Activated naive CD8-positive, alpha-beta T cell treated with anti-CD3 and anti-CD28 coated beads, Interleukin-2, amount 10 ng/mL, durations not matched to agents 7 days and 5 days (primary cell): Measurements from ENCODE around the gene BRI3. TPM values are rescaled to one million over a fixed set of nuclear protein-coding genes. Genes with fewer than 3 reads are reported as not detected.

Experiments
- ATAC-seq: fragments of 150-1000 bp; cut with Tn5 transposase; one replicate; pipeline ENCODE4 v1.10.0; 2021; ENCODE audit warnings: low read depth, moderate library complexity
- POLR2A ChIA-PET: fragments of 350-600 bp; sonication (Branson Sonifier 250); formaldehyde crosslinking; loops from one replicate; lab custom pipeline; 2021; ENCODE audit warnings: antibody characterized with exemption; lab: Charles Lee
- DNase-seq: peaks from one replicate; pipeline ENCODE4 v3.0.0; 2021
- H3K27ac Mint-ChIP-seq: one replicate; pipeline ENCODE4 v1.8.0; 2022; ENCODE audit warnings: mild to moderate bottlenecking, mixed read lengths
- H3K27me3 Mint-ChIP-seq: one replicate; pipeline ENCODE4 v1.8.0; 2022; ENCODE audit warnings: mild to moderate bottlenecking, moderate library complexity, mixed read lengths
- H3K36me3 Mint-ChIP-seq: one replicate; pipeline ENCODE4 v1.8.0; 2021; ENCODE audit warnings: mild to moderate bottlenecking, mixed read lengths
- H3K4me1 Mint-ChIP-seq: one replicate; pipeline ENCODE4 v1.8.0; 2021; ENCODE audit warnings: mixed read lengths
- H3K4me3 Mint-ChIP-seq: one replicate; pipeline ENCODE4 v1.8.0; 2022; ENCODE audit warnings: mild to moderate bottlenecking, moderate library complexity, mixed read lengths
- H3K9me3 Mint-ChIP-seq: one replicate; pipeline ENCODE4 v1.8.0; 2021; ENCODE audit warnings: mixed read lengths
- total RNA-seq, 2 experiments: library from RNA; stranded (reverse); gene quantifications; one replicate each; pipeline ENCODE4 v1.2.3, GENCODE V29; 2021

The BRI3 gene
- total RNA-seq, 2 experiments from 2014 or later: 53.6 to 55.3 TPM

DNA sequence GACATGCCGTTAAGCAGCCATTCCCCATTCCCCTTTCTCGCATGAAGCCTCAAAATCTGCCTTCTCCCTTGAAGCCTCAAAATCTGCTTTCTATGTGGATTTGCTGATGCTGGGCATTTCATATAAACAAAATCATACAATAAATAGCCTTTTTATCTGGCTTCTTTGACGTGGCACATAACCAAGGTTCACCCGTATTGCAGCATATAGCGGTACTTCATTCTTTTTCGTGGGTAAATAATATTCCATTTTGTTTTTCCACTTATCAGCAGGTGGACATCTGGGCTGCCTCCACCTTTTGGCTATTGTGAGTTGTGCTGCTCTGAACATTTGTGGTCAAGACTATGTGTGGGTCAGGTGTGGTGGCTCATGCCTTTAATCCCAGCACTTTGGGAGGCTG, 57.0 kb downstream of the BRI3 start:
- peaks cover 5% of the 10 kb centered on the region for H3K9me3 Mint-ChIP-seq
- DNase-seq (no peak), ATAC-seq (no peak)
- H3K36me3 Mint-ChIP-seq: no peaks in the 10 kb centered on the region
- no peaks in the 10 kb centered on the region for H3K27me3 Mint-ChIP-seq
- no peak overlapping the region for H3K4me3 Mint-ChIP-seq
- H3K4me1 Mint-ChIP-seq: no peaks in the 10 kb centered on the region
- POLR2A ChIA-PET: no interaction called here
- no peak overlapping the region for H3K27ac Mint-ChIP-seq

DNA sequence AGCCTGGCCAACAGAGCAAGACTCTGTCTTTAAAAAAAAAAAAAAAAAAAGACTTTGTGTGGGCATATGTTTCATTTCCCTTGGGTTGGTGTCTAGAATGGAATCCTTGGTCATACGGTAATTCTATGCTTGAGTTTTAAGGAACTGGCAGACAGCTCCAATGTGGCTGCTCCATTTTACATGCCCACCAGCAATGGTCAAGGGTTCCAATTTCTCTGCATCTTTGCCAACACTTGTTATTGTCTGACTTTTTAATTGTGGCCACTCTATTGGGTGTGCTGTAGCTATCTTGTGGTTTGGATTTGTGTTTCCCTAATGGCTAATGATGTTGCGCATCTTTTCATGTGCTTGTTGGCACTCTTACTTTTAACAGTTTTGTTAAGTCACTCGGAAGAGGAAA, 57.6 kb downstream of the BRI3 start:
- Mint-ChIP-seq H3K9me3 (peaks cover 5% of the 10 kb centered on the region), H3K36me3 (no peaks in the 10 kb centered on the region), H3K4me1 (no peaks in the 10 kb centered on the region), H3K27me3 (no peaks in the 10 kb centered on the region), H3K4me3 (no peak overlapping the region), H3K27ac (no peak overlapping the region)
- POLR2A ChIA-PET: no interaction called here
- DNase-seq (no peak), ATAC-seq (no peak)

- POLR2A ChIA-PET: no interaction called here
- no peaks in the 10 kb centered on the region for H3K4me1 Mint-ChIP-seq
- H3K9me3 Mint-ChIP-seq: peaks cover 5% of the 10 kb centered on the region
- H3K36me3 Mint-ChIP-seq: no peaks in the 10 kb centered on the region
- H3K27me3 Mint-ChIP-seq: no peaks in the 10 kb centered on the region
- no peak for DNase-seq
- no peak for ATAC-seq
- no peak overlapping the region for H3K4me3 Mint-ChIP-seq
- H3K27ac Mint-ChIP-seq: no peak overlapping the region
Measured at GRCh38 chr7:98341106-98341505, 59.6 kb downstream of the BRI3 start.

Other genes with a start within 250 kb of the BRI3 start
- 10 to 100 TPM; 13.1 to 13.5 TPM for gene LMTK2, start 174.8 kb upstream of the BRI3 start, total RNA-seq
- gene BHLHA15, start 70.2 kb upstream of the BRI3 start, total RNA-seq: not detected
- gene TECPR1, start 29.5 kb upstream of the BRI3 start, total RNA-seq: 10 to 100 TPM; 78.9 to 80.2 TPM
- 1 to 10 TPM; 1.4 to 2.2 TPM for gene BAIAP2L1, start 119.4 kb downstream of the BRI3 start, total RNA-seq